GM11168 (cell line): Measurements from ENCODE around the gene TST.

Source experiments
- in situ Hi-C: fragments of 300-500 bp; cut with MboI; formaldehyde crosslinking; loops from one replicate; pipeline ENCODE4 v1.12.0; 2022; ENCODE audit warnings: low sequenced_read_pairs; ENCODE audit not compliant: unreplicated experiment

TST gene

GRCh38 chr22:37017356-37017755 is 1.9 kb downstream of the TST start:
- in situ Hi-C loops = no loop called here

- in situ Hi-C loops = no loop called here
Measured at GRCh38 chr22:37016134-37016910, 2.9 kb downstream of the TST start.

DNA sequence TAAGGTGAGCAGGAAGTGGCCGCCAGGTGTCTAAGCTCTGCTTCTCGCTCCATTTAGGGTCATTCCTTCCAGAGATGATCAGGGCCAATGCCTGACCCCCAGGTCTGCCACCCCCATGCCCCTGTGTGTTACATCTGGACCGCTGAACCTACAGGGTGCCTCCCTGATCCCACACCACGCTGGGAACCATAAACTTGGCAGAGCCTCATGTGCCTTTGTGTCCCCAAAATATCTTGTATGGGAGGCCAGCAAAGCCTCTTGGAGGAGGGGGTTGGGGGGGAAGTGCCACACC is 3.7 kb downstream of the TST start:
- in situ Hi-C loops = no loop called here

GRCh38 chr22:37014835-37015586 is 4.2 kb downstream of the TST start:
- in situ Hi-C loops = no loop called here

- in situ Hi-C loops = no loop called here
Measured at GRCh38 chr22:37014415-37014806, 4.8 kb downstream of the TST start.

GRCh38 chr22:37012956-37013355 is 6.3 kb downstream of the TST start:
- in situ Hi-C loops = no loop called here

- in situ Hi-C loops = no loop called here
Measured at GRCh38 chr22:37012262-37012904, 6.9 kb downstream of the TST start.

GRCh38 chr22:37011472-37011871 is 7.8 kb downstream of the TST start:
- in situ Hi-C loops = no loop called here

DNA sequence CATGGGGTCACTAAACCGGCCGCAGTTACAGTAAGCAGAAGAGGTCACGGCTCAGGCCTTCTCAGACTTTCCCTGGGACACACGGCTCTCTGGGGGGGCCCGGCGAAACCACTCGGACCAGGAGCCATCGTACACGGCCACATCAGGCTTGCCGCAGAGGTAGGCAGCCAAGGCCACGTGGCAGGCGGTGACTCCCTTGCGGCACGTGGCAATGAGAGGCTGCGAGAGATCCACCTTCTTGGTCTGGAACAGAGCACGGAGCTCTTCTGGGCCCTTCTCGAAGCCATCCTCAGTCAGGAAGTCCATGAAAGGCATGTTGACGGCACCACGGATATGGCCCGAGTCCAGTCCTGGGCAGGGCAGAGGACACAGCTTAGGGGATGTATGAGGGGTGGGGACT is 8.3 kb downstream of the TST start:
- in situ Hi-C loops = no loop called here

DNA sequence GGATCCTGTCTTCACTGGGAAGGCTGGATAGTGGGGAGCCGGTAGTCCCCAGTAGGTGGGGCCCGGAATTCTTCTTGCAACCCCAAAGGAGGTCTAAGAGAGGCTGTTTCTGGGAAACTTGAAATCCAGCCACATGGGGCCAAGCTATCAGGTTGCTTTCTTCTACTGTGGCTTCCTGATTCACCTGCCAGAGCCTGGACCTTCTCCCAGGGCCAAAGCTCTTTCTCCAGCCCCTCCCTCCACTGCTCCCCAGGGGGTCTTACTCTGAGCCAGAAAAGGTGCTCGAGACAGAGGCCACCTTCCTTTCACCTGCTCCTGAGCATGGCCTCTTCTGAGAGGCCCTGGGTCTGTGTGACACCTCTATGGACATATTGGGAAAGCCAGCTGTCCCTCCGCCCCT is 9.1 kb downstream of the TST start:
- in situ Hi-C loops = no loop called here

GRCh38 chr22:37009490-37009889 is 9.8 kb downstream of the TST start:
- in situ Hi-C loops = no loop called here

DNA sequence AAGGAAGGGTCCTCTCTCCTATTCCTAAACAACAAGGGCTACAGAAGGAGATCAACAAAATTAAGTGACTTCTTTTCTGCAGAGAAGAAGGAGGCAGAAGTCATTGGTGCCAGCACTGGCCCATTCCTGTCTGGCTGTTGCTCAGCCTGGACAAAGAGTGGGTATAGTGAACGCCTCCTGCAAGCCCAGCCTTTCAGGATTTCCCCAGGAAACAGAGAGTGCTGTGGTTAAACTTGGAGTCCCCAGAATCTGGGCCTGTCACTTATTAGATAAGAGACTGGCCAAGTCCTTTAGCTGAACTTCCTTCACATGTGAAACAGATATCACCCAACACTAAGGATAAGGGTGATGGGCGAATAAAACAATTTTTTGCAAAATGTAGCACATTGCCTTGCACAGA is 10.9 kb downstream of the TST start:
- in situ Hi-C loops = no loop called here

DNA sequence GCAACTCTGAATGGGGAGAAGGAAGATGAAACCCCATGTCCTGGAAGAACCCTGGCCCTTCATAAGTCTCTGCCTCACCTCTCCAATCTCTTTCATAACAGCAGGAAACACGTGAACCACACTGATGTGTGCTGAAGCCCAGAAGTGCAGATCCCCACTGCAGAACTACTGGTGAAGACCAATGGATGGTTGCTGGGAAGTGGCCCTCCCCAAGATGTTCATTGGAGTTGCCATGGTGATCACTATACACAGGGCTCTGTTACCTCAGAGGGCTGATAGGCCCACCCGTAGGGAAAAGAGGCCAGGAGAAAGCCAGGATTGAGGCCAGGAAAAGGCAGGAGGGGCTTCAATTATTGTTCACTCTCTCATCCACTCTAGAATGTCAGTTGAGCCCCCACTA is 11.6 kb downstream of the TST start:
- in situ Hi-C loops = no loop called here

- in situ Hi-C loops = no loop called here
Measured at GRCh38 chr22:37002633-37003032, 16.6 kb downstream of the TST start.

DNA sequence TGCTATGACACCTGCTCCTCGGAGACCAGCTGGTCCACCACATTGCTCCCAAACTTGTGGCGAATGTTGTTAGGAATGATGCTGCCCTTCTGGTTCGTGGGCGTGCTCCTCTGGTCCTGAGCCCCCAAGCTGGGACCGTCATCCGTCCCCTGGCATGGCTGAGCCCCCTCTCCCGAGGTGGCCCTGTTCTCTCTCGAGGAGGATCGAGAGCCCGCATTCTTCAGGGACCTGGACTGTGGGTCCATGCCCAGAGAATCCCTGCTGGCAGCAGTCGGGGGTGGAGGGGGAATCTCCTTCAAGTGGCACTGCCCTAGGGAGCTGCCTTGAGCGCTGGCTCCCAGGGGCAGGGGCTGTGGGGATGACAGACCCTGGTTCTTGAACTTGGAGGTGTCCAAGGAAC is 17.4 kb downstream of the TST start:
- in situ Hi-C loops = no loop called here

- in situ Hi-C loops = no loop called here
Measured at GRCh38 chr22:37000676-37001534, 18.3 kb downstream of the TST start.

DNA sequence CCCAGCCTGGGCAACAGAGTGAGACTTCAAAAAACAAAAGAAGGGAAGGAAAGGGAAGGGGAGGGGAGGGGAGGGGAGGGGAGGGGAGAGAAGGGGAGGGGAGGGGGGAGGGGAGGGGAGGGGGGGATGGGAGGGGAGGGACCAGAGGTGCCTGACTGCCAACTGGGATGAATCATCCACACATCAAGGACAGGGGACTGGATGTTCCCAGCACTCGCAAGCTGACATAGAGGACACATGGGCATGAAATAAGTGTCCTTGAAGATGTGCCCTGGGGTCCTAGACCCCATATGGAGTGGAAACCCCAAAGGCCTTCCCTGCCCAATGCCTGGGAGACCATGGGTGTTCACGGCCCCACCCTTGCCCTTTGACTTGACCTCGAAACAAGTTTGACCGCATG is 19.8 kb downstream of the TST start:
- in situ Hi-C loops = no loop called here

GRCh38 chr22:36998620-36999351 is 20.5 kb downstream of the TST start:
- in situ Hi-C loops = no loop called here

DNA sequence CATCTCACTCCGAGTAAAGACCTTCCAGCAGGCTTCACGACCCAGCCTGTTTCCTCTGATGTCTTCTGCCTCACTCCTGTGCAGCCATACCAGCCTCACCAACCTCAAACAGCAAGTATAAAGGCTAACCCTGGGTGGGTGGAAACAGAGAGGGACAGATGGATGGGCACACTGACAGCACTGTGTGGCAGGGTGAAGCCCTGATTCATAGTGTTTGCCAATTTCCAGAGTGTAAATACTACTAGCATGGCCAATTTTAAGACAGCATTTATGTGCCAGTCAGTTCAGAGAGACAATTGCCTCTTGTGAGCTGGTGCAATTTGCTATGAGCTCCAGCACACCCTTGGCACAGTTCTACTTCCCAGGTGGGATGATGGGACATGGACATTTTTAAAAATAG is 21.5 kb downstream of the TST start:
- in situ Hi-C loops = no loop called here

GRCh38 chr22:36991206-36991605 is 28.0 kb downstream of the TST start:
- in situ Hi-C loops = no loop called here
